ENCODE results near the gene CRYL1.

GRCh38 chr13:20426766-20427448 is 98.8 kb downstream of the CRYL1 start:
- TF ChIP-seq CTCF (IDR thresholded peaks at IDR 0.05; ENCODE audit: poor library complexity) (no peak), EZH2phosphoT487 (IDR thresholded peaks at IDR 0.05; ENCODE audit: low read depth, severe bottlenecking, unreplicated experiment) (no peak)
